Suprapubic skin (tissue), 4 donors: ENCODE data around the gene FRK.

Source experiments
- CTCF ChIP-seq, 2 donors: fragments of 200-600 bp in 1 of 2; fragments of 450-650 bp in 1 of 2; sonication (generic) in 1 of 2; IDR thresholded peaks; one replicate each; pipeline ENCODE4 v1.5.1; 2016 to 2019; ENCODE audit warnings: antibody characterized with exemption in 2 of 2, mild to moderate bottlenecking in 1 of 2, moderate library complexity in 1 of 2
- EP300 ChIP-seq: sonication (generic); formaldehyde crosslinking; IDR thresholded peaks from one replicate; pipeline ENCODE4 v1.6.1; 2017; ENCODE audit warnings: antibody characterized with exemption
- POLR2AphosphoS5 ChIP-seq, 3 donors: sonication (generic); formaldehyde crosslinking; IDR thresholded peaks; one replicate each; pipeline ENCODE4 v1.6.1; 2017; ENCODE audit warnings: antibody characterized with exemption in 3 of 3

DNA sequence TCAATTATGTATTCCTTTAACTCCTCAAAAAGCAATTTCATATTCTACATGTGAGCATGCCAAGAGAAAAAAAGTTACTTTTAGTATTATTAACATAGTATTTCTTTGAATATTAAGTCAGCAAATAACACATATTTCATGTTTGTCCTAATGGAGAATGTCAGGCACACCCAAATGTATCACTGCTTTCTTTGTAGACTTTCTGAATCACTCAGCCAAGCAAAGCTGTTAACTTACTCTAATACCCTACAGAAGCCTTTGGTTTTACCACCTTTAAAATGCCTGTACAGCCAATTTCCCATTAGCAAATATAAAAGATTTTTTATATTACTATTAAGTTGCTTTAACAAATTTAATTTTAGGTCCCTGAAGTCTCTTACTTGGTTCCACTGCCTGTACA lies 23.8 kb downstream of the FRK start:
- TF ChIP-seq CTCF (IDR thresholded peaks at IDR 0.05) (no peak), POLR2AphosphoS5 (IDR thresholded peaks at IDR 0.05) (no peak), EP300 (no peak)
